MM.1S (cell line): Measurements from ENCODE around the gene CES4A.

ENCODE experiments used
- CTCF ChIP-seq: fragments of 300-600 bp; sonication (generic); IDR thresholded peaks from 2 replicates; pipeline ENCODE4 v1.5.1; 2016; ENCODE audit warnings: antibody characterized with exemption, low read length, mixed read lengths
- EZH2 ChIP-seq: fragments of 300-600 bp; sonication (generic); optimal IDR thresholded peaks from 2 replicates; pipeline ENCODE3; 2017; ENCODE audit warnings: low read depth, mild to moderate bottlenecking, antibody characterized with exemption, low read length, mixed read lengths
- EZH2phosphoT487 ChIP-seq: fragments of 300-600 bp; sonication (generic); IDR thresholded peaks from 2 replicates; pipeline ENCODE4 v1.6.1; 2018; ENCODE audit warnings: antibody characterized with exemption, low read length

GRCh38 chr16:67024384-67025209 lies 36.2 kb downstream of the CES4A start:
- TF ChIP-seq CTCF (no peak), EZH2 (no peak), EZH2phosphoT487 (no peak)
